ENCODE data around the gene A1BG. TPM values are rescaled to one million over a fixed set of nuclear protein-coding genes. Genes with fewer than 3 reads are reported as not detected.
A peak's percentile ranks its signal among the peaks of the same experiment; 100 is the strongest.

A1BG gene
- total RNA-seq, 2 donors from 2014 or later, result 6.2 to 11.5 TPM

- 88 to 96% methylated on average over 8 to 32 of the region's 32 CpGs for WGBS, 2 donors
- intact Hi-C loops (cut with DNase I), result no loop called here
- H3K27me3 ChIP-seq, result no peaks in the 10 kb centered on the region
- H3K27ac ChIP-seq, result no peak overlapping the region
- DNase-seq (no peak), ATAC-seq (no peak)
- H3K9me3 ChIP-seq, result no peaks in the 10 kb centered on the region
- no peaks in the 10 kb centered on the region for H3K36me3 ChIP-seq (replicated peaks in 1 of 2; ENCODE audit: insufficient read depth in 1 of 2, low read depth in 2 of 2)
- no peak for TF ChIP-seq CTCF (IDR thresholded peaks at IDR 0.05)
- no peak for TF ChIP-seq POLR2A (IDR thresholded peaks at IDR 0.05)
- H3K4me3 ChIP-seq, result no peak overlapping the region
- peaks cover 2% of the 10 kb centered on the region for H3K4me1 ChIP-seq
These were observed 13.5 kb upstream of the A1BG start for GRCh38 chr19:58366585-58367430.

- H3K36me3 ChIP-seq (replicated peaks in 1 of 2; ENCODE audit: insufficient read depth in 1 of 2, low read depth in 2 of 2), result no peaks in the 10 kb centered on the region
- no peak for DNase-seq
- TF ChIP-seq CTCF (IDR thresholded peaks at IDR 0.05) (no peak), POLR2A (IDR thresholded peaks at IDR 0.05) (no peak)
These were observed 10.9 kb upstream of the A1BG start for GRCh38 chr19:58364146-58364545.

GRCh38 chr19:58362272-58362994 lies 9.1 kb upstream of the A1BG start, which contains the start of gene ZNF497:
ZNF497 (minus strand) TSS chr19:58362751; CDS start chr19:58357635, 5,116 bp downstream.
- intact Hi-C loops (cut with DNase I), result no loop called here
- no peaks in the 10 kb centered on the region for H3K9me3 ChIP-seq
- peak; percentile 97 to 98 (median 98) for DNase-seq
- H3K27me3 ChIP-seq, result no peaks in the 10 kb centered on the region
- no peaks in the 10 kb centered on the region for H3K36me3 ChIP-seq (replicated peaks in 1 of 2; ENCODE audit: insufficient read depth in 1 of 2, low read depth in 2 of 2)
- peak in 2 of 7 experiments; percentile 1 to 26 for TF ChIP-seq CTCF (IDR thresholded peaks at IDR 0.05)
- peak; percentile 65 to 94 (median 91) for TF ChIP-seq POLR2A (IDR thresholded peaks at IDR 0.05)
- H3K4me3 ChIP-seq, result peak within 1 kb of the TSS; percentile 58 to 62
- H3K4me1 ChIP-seq, result peaks cover 7% of the 10 kb centered on the region
- ATAC-seq, result peak; percentile 93
- WGBS, 2 donors, result 0% methylated on average over 14 to 71 of the region's 74 CpGs
- peak within 1 kb of the TSS; percentile 83 to 95 (median 90) for H3K27ac ChIP-seq

More at GRCh38 chr19:58364146-58364545, 10.9 kb upstream of the A1BG start:
- Histone ChIP-seq H3K4me3 (no peak overlapping the region), H3K9me3 (no peaks in the 10 kb centered on the region), H3K27me3 (no peaks in the 10 kb centered on the region), H3K4me1 (peaks cover 7% of the 10 kb centered on the region), H3K27ac (no peak overlapping the region)
- 71 to 83% methylated on average over 5 of the region's 5 CpGs for WGBS, 2 donors
- intact Hi-C loops (cut with DNase I), result no loop called here
- ATAC-seq, result no peak

- Histone ChIP-seq H3K36me3 (replicated peaks in 1 of 2; ENCODE audit: insufficient read depth in 1 of 2, low read depth in 2 of 2) (no peaks in the 10 kb centered on the region), H3K27me3 (no peaks in the 10 kb centered on the region), H3K27ac (peak overlapping the region; percentile 83 to 95 (median 90)), H3K9me3 (no peaks in the 10 kb centered on the region), H3K4me1 (peaks cover 7% of the 10 kb centered on the region), H3K4me3 (peak overlapping the region; percentile 58 to 62)
- DNase-seq (peak in 3 of 4 donors; percentile 51 to 61 (median 55)), ATAC-seq (peak; percentile 3)
- WGBS, 2 donors, result 1 to 2% methylated on average over 7 to 28 of the region's 28 CpGs
- no peak for TF ChIP-seq POLR2A (IDR thresholded peaks at IDR 0.05)
- no peak for TF ChIP-seq CTCF (IDR thresholded peaks at IDR 0.05)
- intact Hi-C loops (cut with DNase I), result no loop called here
These were observed 8.6 kb upstream of the A1BG start for GRCh38 chr19:58361900-58362271.
